HepG2 (cell line): ENCODE results near the gene ADAD2. TPM values are rescaled to one million over a fixed set of nuclear protein-coding genes. Genes with fewer than 3 reads are reported as not detected.
A peak's percentile ranks its signal among the peaks of the same experiment; 100 is the strongest.

Source experiments
- ARNT ChIP-seq: fragments of 450-650 bp; IDR thresholded peaks from 2 replicates; pipeline ENCODE4 v1.6.1; 2017
- ATF7 ChIP-seq, 2 experiments: fragments of 450-650 bp in 1 of 2; sonication (generic) in 1 of 2; formaldehyde crosslinking in 1 of 2; IDR thresholded peaks; 2 replicates each; pipeline versions ENCODE4 v1.4.0 to v1.6.1; 2016 to 2020; ENCODE audit warnings: antibody characterized with exemption in 1 of 2, mild to moderate bottlenecking in 1 of 2, missing genetic modification reagents in 1 of 2
- BRF2 ChIP-seq: sonication (generic); formaldehyde crosslinking; IDR thresholded peaks from 2 replicates; pipeline ENCODE4 v1.8.1; 2022; ENCODE audit warnings: mild to moderate bottlenecking, missing genetic modification reagents
- CEBPZ ChIP-seq: IDR thresholded peaks from 2 replicates; pipeline ENCODE4 v1.6.1; 2012; ENCODE audit warnings: low read length, improper control_type of control experiment
- ETV6 ChIP-seq: sonication (generic); formaldehyde crosslinking; conservative IDR thresholded peaks from 2 replicates; pipeline ENCODE4 v1.4.0; 2020; ENCODE audit warnings: missing genetic modification reagents
- KDM2A ChIP-seq: sonication (generic); formaldehyde crosslinking; IDR thresholded peaks from 2 replicates; pipeline ENCODE4 v1.4.0; 2020; ENCODE audit warnings: low read depth, missing genetic modification reagents, borderline replicate concordance
- MTA1 ChIP-seq: sonication (generic); formaldehyde crosslinking; IDR thresholded peaks from 2 replicates; pipeline ENCODE4 v1.4.0; 2020; ENCODE audit warnings: missing genetic modification reagents, mild to moderate bottlenecking, borderline replicate concordance
- NFKBIZ ChIP-seq: IDR thresholded peaks from 2 replicates; pipeline ENCODE4 v1.6.1; 2018; ENCODE audit warnings: missing genetic modification reagents, missing compliant biosample characterization
- PHF20 ChIP-seq: sonication (generic); formaldehyde crosslinking; IDR thresholded peaks from 2 replicates; pipeline ENCODE4 v1.5.0; 2020; ENCODE audit warnings: mild to moderate bottlenecking, missing genetic modification reagents
- RBM22 ChIP-seq: fragments of 200-400 bp; formaldehyde crosslinking; optimal IDR thresholded peaks from 2 replicates; pipeline ENCODE3; 2017; ENCODE audit warnings: mild to moderate bottlenecking, low read length, moderate library complexity
- SNRNP70 ChIP-seq: fragments of 200-400 bp; formaldehyde crosslinking; IDR thresholded peaks from 2 replicates; pipeline ENCODE4 v1.6.1; 2017; ENCODE audit warnings: mild to moderate bottlenecking, low read depth, low read length, moderate library complexity
- SRF ChIP-seq: IDR thresholded peaks from 2 replicates; pipeline ENCODE4 v1.6.1; 2011; ENCODE audit warnings: mild to moderate bottlenecking, low read depth, low read length, moderate library complexity
- SYNCRIP ChIP-seq: fragments of 200-400 bp; formaldehyde crosslinking; IDR thresholded peaks from 2 replicates; pipeline ENCODE4 v1.6.1; 2018; ENCODE audit warnings: mild to moderate bottlenecking, low read depth, low read length; ENCODE audit not compliant: insufficient read depth
- TMF1 ChIP-seq: sonication (generic); formaldehyde crosslinking; IDR thresholded peaks from 2 replicates; pipeline ENCODE4 v1.8.1; 2022; ENCODE audit warnings: low read depth, missing genetic modification reagents
- ZFP91 ChIP-seq: sonication (generic); formaldehyde crosslinking; IDR thresholded peaks from 2 replicates; pipeline ENCODE4 v1.9.0; 2022; ENCODE audit warnings: missing genetic modification reagents, mild to moderate bottlenecking, borderline replicate concordance
- ZNF253 ChIP-seq: sonication (generic); formaldehyde crosslinking; IDR thresholded peaks from 2 replicates; pipeline ENCODE4 v1.8.0; 2022; ENCODE audit warnings: mild to moderate bottlenecking, missing genetic modification reagents, borderline replicate concordance
- ZNF282 ChIP-seq: fragments of 450-650 bp; IDR thresholded peaks from 2 replicates; pipeline ENCODE4 v1.6.1; 2018; ENCODE audit not compliant: partially characterized antibody
- ZNF430 ChIP-seq: sonication (generic); formaldehyde crosslinking; IDR thresholded peaks from 2 replicates; pipeline ENCODE4 v1.9.0; 2021; ENCODE audit warnings: mild to moderate bottlenecking, missing genetic modification reagents
- ZNF776 ChIP-seq: sonication (generic); formaldehyde crosslinking; IDR thresholded peaks from 2 replicates; pipeline ENCODE4 v1.4.0; 2020; ENCODE audit warnings: mild to moderate bottlenecking, missing genetic modification reagents
- ZNF841 ChIP-seq: sonication (generic); formaldehyde crosslinking; IDR thresholded peaks from 2 replicates; pipeline ENCODE4 v1.8.1; 2023; ENCODE audit warnings: missing genetic modification reagents, borderline replicate concordance
- polyA plus RNA-seq, 8 experiments: library from polyadenylated mRNA; depleted of rRNA in 3 of 8; stranded (reverse) in 7 of 8; unstranded in 1 of 8; fragments of >200 nt; fragmentation: Illumina TruSeq in 4 of 8; extraction: Trizol in 4 of 8; gene quantifications; 2 replicates each; pipeline versions ENCODE4 v1.2.1 to v1.2.3, GENCODE V29; 2011 to 2016; ENCODE audit warnings: low read depth in 4 of 8, missing spikeins in 1 of 8, mixed read lengths in 1 of 8; ENCODE audit not compliant: insufficient read depth in 1 of 8
- total RNA-seq, 5 experiments: library from RNA; depleted of rRNA; stranded (reverse); fragments of >200 nt; fragmentation: Illumina TruSeq; extraction: Trizol; gene quantifications; 2 replicates each; pipeline ENCODE4 v1.2.3, GENCODE V29; 2016; ENCODE audit warnings: low read depth in 1 of 5

ADAD2 gene
- total and polyA plus RNA-seq, 2 of the 13 experiments (the other 11 are each of a cell fraction or from before 2014, with no cell fraction given), result not detected

GRCh38 chr16:84186685-84187437 is 4.1 kb upstream of the ADAD2 start, which contains the start of gene TAF1C (continued):
- TF ChIP-seq ETV6 (CRISPR knock-in tag), result peak; percentile 80
- TF ChIP-seq ZNF776 (CRISPR knock-in tag), result peak; percentile 92
- TF ChIP-seq SYNCRIP, result no peak
- no peak for TF ChIP-seq SNRNP70
- TF ChIP-seq ZNF841, result no peak
- TF ChIP-seq ZNF430, result peak; percentile 91
- TF ChIP-seq ZNF282, result no peak
- no peak; the same call in 1 of the 2 replicates for TF ChIP-seq BRF2 (CRISPR knock-in tag)
- peak; percentile 60; the same call in 1 of the 2 replicates for TF ChIP-seq NFKBIZ (CRISPR knock-in tag)
- no peak for TF ChIP-seq TMF1 (CRISPR knock-in tag)
- TF ChIP-seq MTA1 (CRISPR knock-in tag), result peak; percentile 71; the same call in 1 of the 2 replicates
- peak; percentile 94 for TF ChIP-seq ZFP91 (CRISPR knock-in tag)
- TF ChIP-seq ZNF253 (CRISPR knock-in tag), result no peak
- peak; percentile 96 for TF ChIP-seq PHF20 (CRISPR knock-in tag)
- no peak for TF ChIP-seq RBM22
- no peak for TF ChIP-seq ATF7 (IDR thresholded peaks at IDR 0.05)
- TF ChIP-seq ATF7 (CRISPR knock-in tag; IDR thresholded peaks at IDR 0.05), result no peak
- TF ChIP-seq ARNT, result no peak
- TF ChIP-seq KDM2A (CRISPR knock-in tag), result peak; percentile 94
- no peak for TF ChIP-seq CEBPZ
- TF ChIP-seq SRF, result peak; percentile 47; the same call in 1 of the 2 replicates
